DMS114 treated with DMSO at 0.1 percent for 48 hours (cell line): ENCODE measurements around the gene PLEKHH2.
"Not testable (repeated sequence)": the region's sequence is repeated elsewhere in the genome, so short reads cannot be mapped to it uniquely, and the experiment has no call there.

Experiments
- DNase-seq: peaks from one replicate; lab custom pipeline; 2025; ENCODE audit not compliant: unreplicated experiment; lab: John Stamatoyannopoulos, UW

PLEKHH2 gene

GRCh38 chr2:43715300-43716098 is 78.4 kb downstream of the PLEKHH2 start:
- no peak for DNase-seq

GRCh38 chr2:43717322-43717721 is 80.3 kb downstream of the PLEKHH2 start:
- no peak for DNase-seq

GRCh38 chr2:43718530-43719124 is 81.6 kb downstream of the PLEKHH2 start:
- DNase-seq: no peak

- DNase-seq: no peak
Observed at GRCh38 chr2:43724728-43725526, 87.9 kb downstream of the PLEKHH2 start.

- no peak for DNase-seq
Observed at GRCh38 chr2:43725711-43726246, 88.7 kb downstream of the PLEKHH2 start.

GRCh38 chr2:43726961-43727633 is 90.0 kb downstream of the PLEKHH2 start:
- DNase-seq: not testable (repeated sequence)

- DNase-seq: no peak
Observed at GRCh38 chr2:43727634-43728014, 90.6 kb downstream of the PLEKHH2 start.

GRCh38 chr2:43729491-43730174 is 92.6 kb downstream of the PLEKHH2 start:
- DNase-seq: no peak

GRCh38 chr2:43731211-43731610 is 94.2 kb downstream of the PLEKHH2 start:
- DNase-seq: no peak

GRCh38 chr2:43736637-43737036 is 99.6 kb downstream of the PLEKHH2 start:
- no peak for DNase-seq

GRCh38 chr2:43737097-43737854 is 100.2 kb downstream of the PLEKHH2 start:
- DNase-seq: no peak

GRCh38 chr2:43737855-43738254 is 100.8 kb downstream of the PLEKHH2 start:
- DNase-seq: no peak

- no peak for DNase-seq
Observed at GRCh38 chr2:43738257-43738656, 101.2 kb downstream of the PLEKHH2 start.

GRCh38 chr2:43743706-43744105 is 106.6 kb downstream of the PLEKHH2 start:
- DNase-seq: no peak

- DNase-seq: no peak
Observed at GRCh38 chr2:43745457-43745856, 108.4 kb downstream of the PLEKHH2 start.

- DNase-seq: no peak
Observed at GRCh38 chr2:43748333-43748732, 111.3 kb downstream of the PLEKHH2 start.

- no peak for DNase-seq
Observed at GRCh38 chr2:43749583-43749982, 112.5 kb downstream of the PLEKHH2 start.

- DNase-seq: no peak
Observed at GRCh38 chr2:43751476-43751990, 114.5 kb downstream of the PLEKHH2 start.

- DNase-seq: no peak
Observed at GRCh38 chr2:43752302-43752701, 115.2 kb downstream of the PLEKHH2 start.

- no peak for DNase-seq
Observed at GRCh38 chr2:43754180-43754579, 117.1 kb downstream of the PLEKHH2 start.
